ENCODE results near the gene MTHFR. TPM values are rescaled to one million over a fixed set of nuclear protein-coding genes. Genes with fewer than 3 reads are reported as not detected.

Gene MTHFR
- total and polyA plus RNA-seq, 2 of the 8 experiments (the other 6 are each of a cell fraction or from before 2014, with no cell fraction given), result 8.7 to 18.5 TPM

- Histone ChIP-seq H3K4me1 (replicated peaks in 1 of 4; ENCODE audit: control insufficient read depth in 3 of 4, insufficient read depth in 4 of 4, low read length in 3 of 4) (no peaks in the 10 kb centered on the region), H4K20me1 (replicated peaks in 1 of 2; ENCODE audit: control insufficient read depth in 1 of 2, insufficient read depth in 2 of 2, low read length in 2 of 2) (peaks cover 0 to 5% of the 10 kb centered on the region in 2 experiments), H2BK12ac (ENCODE audit: low read depth, low read length) (no peak within 1 kb of the TSS), H3K79me2 (ENCODE audit: control insufficient read depth in 1 of 2, insufficient read depth in 2 of 2, low read length in 2 of 2) (no peaks in the 10 kb centered on the region), H3K9me3 (ENCODE audit: insufficient read depth in 2 of 2, low read depth in 1 of 2, low read length in 1 of 2) (no peaks in the 10 kb centered on the region), H2BK120ac (replicated peaks; ENCODE audit: low read depth, low read length) (no peak within 1 kb of the TSS), H3K4me2 (ENCODE audit: insufficient read depth in 1 of 2, low read depth in 2 of 2, low read length in 2 of 2) (no peak within 1 kb of the TSS), H3K36me3 (ENCODE audit: control insufficient read depth in 2 of 4, insufficient read depth in 4 of 4, low read length in 3 of 4) (peaks cover 2 to 19% (median 9%) of the 10 kb centered on the region in 4 experiments; a peak in 5 of 8 replicates), H3K9ac (replicated peaks in 1 of 4; ENCODE audit: extremely low read depth in 1 of 4, low read depth in 3 of 4, low read length in 3 of 4) (no peak within 1 kb of the TSS), H3K56ac (replicated peaks; ENCODE audit: insufficient read length, low read depth, low read length) (no peak within 1 kb of the TSS), H3K79me1 (ENCODE audit: low read depth, low read length) (no peaks in the 10 kb centered on the region), H2AFZ (ENCODE audit: low read length) (no peak within 1 kb of the TSS), H3K27me3 (replicated peaks in 1 of 4; ENCODE audit: control insufficient read depth in 3 of 4, extremely low read depth in 1 of 4, insufficient read depth in 3 of 4, low read length in 3 of 4) (no peaks in the 10 kb centered on the region), H3K23me2 (ENCODE audit: low read depth, low read length) (no peaks in the 10 kb centered on the region), H3K27ac (ENCODE audit: low read depth, low read length) (no peak within 1 kb of the TSS), H2BK5ac (ENCODE audit: low read depth, low read length) (no peak within 1 kb of the TSS), H3K18ac (ENCODE audit: extremely low read depth, low read length) (no peak within 1 kb of the TSS), H3K4ac (replicated peaks; ENCODE audit: insufficient read length, low read depth, low read length) (no peak within 1 kb of the TSS), H3K23ac (ENCODE audit: insufficient read length) (no peak within 1 kb of the TSS), H4K91ac (replicated peaks; ENCODE audit: insufficient read length, low read length) (no peak within 1 kb of the TSS), H3K4me3 (ENCODE audit: extremely low read depth in 1 of 4, insufficient read depth in 2 of 4, low read depth in 3 of 4, low read length in 4 of 4) (no peak within 1 kb of the TSS), H3K14ac (ENCODE audit: insufficient read length) (no peak within 1 kb of the TSS), H2BK15ac (ENCODE audit: low read length) (no peak within 1 kb of the TSS), H4K5ac (ENCODE audit: insufficient read length, low read depth, low read length) (no peak within 1 kb of the TSS), H2AK5ac (ENCODE audit: low read depth, low read length) (no peak within 1 kb of the TSS), H4K8ac (ENCODE audit: extremely low read depth, insufficient read depth, low read length) (no peak within 1 kb of the TSS), H2BK20ac (ENCODE audit: low read length) (no peak within 1 kb of the TSS)
- 92% methylated on average over 18 of the region's 18 CpGs; no CpG with 5 or more reads in 1 of the 2 experiments for WGBS, 2 experiments (ENCODE audit: extremely low coverage in 1 of 2, insufficient coverage in 1 of 2, insufficient read length in 1 of 2, insufficient replicate concordance in 2 of 2, low coverage in 1 of 2, low lambda C conversion rate in 2 of 2, missing lambda C conversion rate in 1 of 2)
- POLR2A ChIA-PET (ENCODE audit: partially characterized antibody), result interaction anchor here (0.8 to 6.6 kb wide), 11 partner anchors 11 to 186 kb away, joined by 3 to 49 read pairs (median 4); partner anchors contain the start of genes MIIP and NPPB
- CTCF ChIA-PET (ENCODE audit: partially characterized antibody), result interaction anchor here (0.6 to 3.8 kb wide), 14 partner anchors 8 to 119 kb away, joined by 3 to 20 read pairs (median 6); partner anchors contain the start of gene NPPB
- no peak for FAIRE-seq
- no peak for DNase-seq (ENCODE audit: low read depth in 1 of 2, low spot score in 2 of 2)
- no peak for TF ChIP-seq ATF3 (IDR thresholded peaks at IDR 0.05; ENCODE audit: insufficient read depth, low read depth, low read length)
- TF ChIP-seq POLR2A (IDR thresholded peaks at IDR 0.05; ENCODE audit: control extremely low read depth in 1 of 2, low read depth in 2 of 2, low read length in 2 of 2), result no peak
- TF ChIP-seq ASH2L (IDR thresholded peaks at IDR 0.05; ENCODE audit: low read length), result no peak
- TF ChIP-seq EP300 (IDR thresholded peaks at IDR 0.05; ENCODE audit: borderline replicate concordance in 1 of 2, low read depth in 2 of 2, low read length in 2 of 2), result no peak
- no peak for TF ChIP-seq TAF1 (IDR thresholded peaks at IDR 0.05; ENCODE audit: low read depth, low read length)
- TF ChIP-seq ATF2 (IDR thresholded peaks at IDR 0.05; ENCODE audit: low read length), result no peak
- TF ChIP-seq PHF8 (conservative IDR thresholded peaks at IDR 0.05; ENCODE audit: low read depth, low read length), result no peak
Observed at GRCh38 chr1:11847667-11848372, 42.1 kb upstream of the MTHFR start, which contains the start of gene NPPA. TSS of gene NPPA (minus strand) at chr1:11847783. CDS start at chr1:11847684, 99 bp downstream.

All from H1 (cell line).